ENCODE results near the gene PIGM. TPM values are rescaled to one million over a fixed set of nuclear protein-coding genes. Genes with fewer than 3 reads are reported as not detected.

The PIGM gene
- polyA plus RNA-seq, 1 experiment: 6.6 TPM

GRCh38 chr1:160078512-160079195, 46.9 kb upstream of the PIGM start:
- peaks cover 62% of the 10 kb centered on the region for H3K27me3 ChIP-seq (ENCODE audit: control insufficient read depth, insufficient read depth, low read length)
- H3K4me3 ChIP-seq (ENCODE audit: low read depth, low read length): no peak overlapping the region
- ChIA-PET CTCF (interaction anchor here (0.6 to 6.7 kb wide), 20 partner anchors 9 to 941 kb away, joined by 3 to 57 read pairs (median 4); partner anchors contain the start of gene KCNJ10), POLR2A (no interaction called here)
- DNase-seq (ENCODE audit: low read depth, low spot score): no peak
- H3K27ac ChIP-seq (ENCODE audit: low read depth, low read length): no peak overlapping the region
- TF ChIP-seq CTCF (IDR thresholded peaks at IDR 0.05; ENCODE audit: low read depth, low read length): peak; percentile 65
- H3K9me3 ChIP-seq (ENCODE audit: control insufficient read depth, insufficient read depth, low read length): no peaks in the 10 kb centered on the region

- CTCF ChIA-PET: interaction anchor here (0.6 to 6.7 kb wide), 11 partner anchors 10 to 256 kb away, joined by 3 to 57 read pairs (median 5); no protein-coding TSS in a partner anchor
- H3K4me3 ChIP-seq (ENCODE audit: low read depth, low read length): no peak overlapping the region
- H3K27ac ChIP-seq (ENCODE audit: low read depth, low read length): no peak overlapping the region
- no peak for TF ChIP-seq CTCF (IDR thresholded peaks at IDR 0.05; ENCODE audit: low read depth, low read length)
- DNase-seq (ENCODE audit: low read depth, low spot score): no peak
- POLR2A ChIA-PET: no interaction called here
- H3K9me3 ChIP-seq (ENCODE audit: control insufficient read depth, insufficient read depth, low read length): no peaks in the 10 kb centered on the region
- peaks cover 53% of the 10 kb centered on the region for H3K27me3 ChIP-seq (ENCODE audit: control insufficient read depth, insufficient read depth, low read length)
These were observed 45.7 kb upstream of the PIGM start for GRCh38 chr1:160077486-160077885.

GRCh38 chr1:160076295-160076694, 44.5 kb upstream of the PIGM start:
- no peak overlapping the region for H3K4me3 ChIP-seq (ENCODE audit: low read depth, low read length)
- POLR2A ChIA-PET: no interaction called here
- no peak for DNase-seq (ENCODE audit: low read depth, low spot score)
- H3K27ac ChIP-seq (ENCODE audit: low read depth, low read length): no peak overlapping the region
- no peak for TF ChIP-seq CTCF (IDR thresholded peaks at IDR 0.05; ENCODE audit: low read depth, low read length)
- no peaks in the 10 kb centered on the region for H3K9me3 ChIP-seq (ENCODE audit: control insufficient read depth, insufficient read depth, low read length)
- peaks cover 49% of the 10 kb centered on the region for H3K27me3 ChIP-seq (ENCODE audit: control insufficient read depth, insufficient read depth, low read length)
- CTCF ChIA-PET: interaction anchor here (0.5 to 6.5 kb wide), 6 partner anchors 11 to 1548 kb away, joined by 3 to 56 read pairs (median 4); no protein-coding TSS in a partner anchor

GRCh38 chr1:160075836-160076235, 44.0 kb upstream of the PIGM start:
- H3K9me3 ChIP-seq (ENCODE audit: control insufficient read depth, insufficient read depth, low read length): no peaks in the 10 kb centered on the region
- H3K27ac ChIP-seq (ENCODE audit: low read depth, low read length): no peak overlapping the region
- ChIA-PET CTCF (interaction anchor here (0.5 to 6.5 kb wide), 5 partner anchors 12 to 1548 kb away, joined by 3 to 56 read pairs (median 4); no protein-coding TSS in a partner anchor), POLR2A (no interaction called here)
- no peak for DNase-seq (ENCODE audit: low read depth, low spot score)
- peaks cover 48% of the 10 kb centered on the region for H3K27me3 ChIP-seq (ENCODE audit: control insufficient read depth, insufficient read depth, low read length)
- TF ChIP-seq CTCF (IDR thresholded peaks at IDR 0.05; ENCODE audit: low read depth, low read length): no peak
- no peak overlapping the region for H3K4me3 ChIP-seq (ENCODE audit: low read depth, low read length)

- peaks cover 45% of the 10 kb centered on the region for H3K27me3 ChIP-seq (ENCODE audit: control insufficient read depth, insufficient read depth, low read length)
- H3K27ac ChIP-seq (ENCODE audit: low read depth, low read length): no peak overlapping the region
- DNase-seq (ENCODE audit: low read depth, low spot score): no peak
- POLR2A ChIA-PET: no interaction called here
- H3K9me3 ChIP-seq (ENCODE audit: control insufficient read depth, insufficient read depth, low read length): no peaks in the 10 kb centered on the region; the same call in 1 of the 2 replicates
- H3K4me3 ChIP-seq (ENCODE audit: low read depth, low read length): no peak overlapping the region
- TF ChIP-seq CTCF (IDR thresholded peaks at IDR 0.05; ENCODE audit: low read depth, low read length): no peak
- CTCF ChIA-PET: interaction anchor here (0.6 to 6.5 kb wide), 3 partner anchors 12 to 304 kb away, joined by 3 to 56 read pairs (median 4); no protein-coding TSS in a partner anchor
These were observed 43.1 kb upstream of the PIGM start for GRCh38 chr1:160074865-160075264.
